Measurements from ENCODE around the gene ADGRD2.

ADGRD2 gene

DNA sequence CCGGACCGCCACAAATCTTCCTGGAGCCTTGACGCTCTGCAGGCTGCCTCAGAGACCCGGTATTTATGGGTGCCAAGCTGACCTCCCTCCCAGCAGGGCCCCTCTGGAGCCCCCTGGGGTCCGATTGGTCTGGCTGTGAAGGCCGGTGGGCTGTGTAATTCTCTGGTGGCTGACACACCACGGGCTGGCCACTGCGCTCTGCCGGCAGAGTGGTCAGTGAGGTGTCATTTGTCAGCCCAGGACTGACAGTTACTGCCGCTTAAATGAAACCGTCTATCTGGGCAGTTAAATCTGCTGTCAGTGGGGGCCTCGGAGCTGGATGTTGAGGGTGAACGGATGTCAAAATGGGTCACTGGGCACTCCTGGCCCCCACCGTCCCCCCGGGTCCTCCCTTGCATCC, 46.2 kb downstream of the ADGRD2 start:
- DNase-seq (ENCODE audit: low read depth in 2 of 2), result no peak

GRCh38 chr9:124497441-124497840, 47.2 kb downstream of the ADGRD2 start:
- no peak for DNase-seq (ENCODE audit: low read depth in 2 of 2)

- DNase-seq (ENCODE audit: low read depth in 2 of 2), result no peak
These were observed 47.8 kb downstream of the ADGRD2 start for GRCh38 chr9:124498040-124498439.

DNA sequence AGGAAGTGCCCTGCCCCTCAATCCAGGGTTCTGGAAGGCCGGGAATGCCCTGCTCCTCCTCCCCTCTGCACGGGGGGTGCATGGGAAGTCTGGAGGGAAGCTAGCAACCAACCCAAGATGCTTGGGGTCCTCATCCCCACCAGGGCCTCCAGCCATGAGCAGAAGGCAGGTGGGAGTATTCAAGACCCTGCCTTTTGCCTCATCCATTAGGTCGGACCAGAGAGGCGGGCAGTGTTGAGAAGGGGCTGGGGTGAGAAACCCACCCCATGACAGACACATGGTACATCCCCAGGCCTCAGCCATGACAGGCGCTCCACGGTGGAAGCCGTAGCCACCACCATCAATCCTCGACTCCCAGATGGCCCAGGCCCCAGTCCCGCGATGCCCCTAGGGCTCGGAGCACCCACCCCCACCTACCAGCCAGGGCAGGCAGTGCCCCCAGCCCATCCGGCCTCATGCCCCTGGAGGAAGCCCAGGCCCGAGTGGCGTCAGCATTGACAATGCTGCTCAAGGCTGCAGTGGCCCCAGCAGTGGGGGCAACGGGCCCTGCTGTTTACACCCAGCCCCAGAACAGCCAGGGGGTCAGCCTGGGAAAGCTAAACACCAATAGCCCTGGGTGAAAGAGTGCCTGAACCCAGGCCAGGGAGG, 48.4 kb downstream of the ADGRD2 start:
- DNase-seq (ENCODE audit: low read depth in 2 of 2), result no peak

- DNase-seq (ENCODE audit: low read depth in 2 of 2), result no peak
These were observed 49.0 kb downstream of the ADGRD2 start for GRCh38 chr9:124499216-124499615.

GRCh38 chr9:124500028-124500795, 50.0 kb downstream of the ADGRD2 start:
- no peak for DNase-seq (ENCODE audit: low read depth in 2 of 2)

GRCh38 chr9:124500796-124501611, 50.8 kb downstream of the ADGRD2 start:
- no peak for DNase-seq (ENCODE audit: low read depth in 2 of 2)

GRCh38 chr9:124501771-124502320, 51.6 kb downstream of the ADGRD2 start:
- no peak for DNase-seq (ENCODE audit: low read depth in 2 of 2)

- DNase-seq (ENCODE audit: low read depth in 2 of 2), result no peak
These were observed 52.8 kb downstream of the ADGRD2 start for GRCh38 chr9:124502711-124503702.

- no peak for DNase-seq (ENCODE audit: low read depth in 2 of 2)
These were observed 53.7 kb downstream of the ADGRD2 start for GRCh38 chr9:124503713-124504529.

- DNase-seq (ENCODE audit: low read depth in 2 of 2), result no peak
These were observed 54.3 kb downstream of the ADGRD2 start for GRCh38 chr9:124504530-124505005.

- DNase-seq (ENCODE audit: low read depth in 2 of 2), result no peak
These were observed 55.0 kb downstream of the ADGRD2 start for GRCh38 chr9:124505006-124505900.

- no peak for DNase-seq (ENCODE audit: low read depth in 2 of 2)
These were observed 55.7 kb downstream of the ADGRD2 start for GRCh38 chr9:124505901-124506346.

DNA sequence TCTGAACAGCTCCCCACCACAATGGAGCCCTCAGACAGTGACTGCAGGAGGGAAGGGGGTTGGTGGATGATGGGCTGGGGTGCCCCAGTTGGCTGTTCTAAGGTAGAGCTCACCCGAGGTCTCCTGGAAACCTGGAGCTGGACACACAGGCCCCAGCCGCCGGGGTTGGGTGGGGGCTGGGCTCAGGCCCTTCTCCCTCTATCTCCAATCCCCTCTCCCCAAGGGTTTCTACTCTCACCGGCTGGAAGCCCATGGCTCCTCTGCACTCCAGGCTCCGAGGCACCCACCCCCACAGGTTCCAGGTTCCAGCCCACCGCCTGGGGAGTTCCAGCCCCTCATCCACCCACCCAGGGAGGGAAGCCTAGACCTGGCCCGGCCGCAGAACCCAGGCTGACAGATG, 56.2 kb downstream of the ADGRD2 start:
- DNase-seq (ENCODE audit: low read depth in 2 of 2), result no peak

DNA sequence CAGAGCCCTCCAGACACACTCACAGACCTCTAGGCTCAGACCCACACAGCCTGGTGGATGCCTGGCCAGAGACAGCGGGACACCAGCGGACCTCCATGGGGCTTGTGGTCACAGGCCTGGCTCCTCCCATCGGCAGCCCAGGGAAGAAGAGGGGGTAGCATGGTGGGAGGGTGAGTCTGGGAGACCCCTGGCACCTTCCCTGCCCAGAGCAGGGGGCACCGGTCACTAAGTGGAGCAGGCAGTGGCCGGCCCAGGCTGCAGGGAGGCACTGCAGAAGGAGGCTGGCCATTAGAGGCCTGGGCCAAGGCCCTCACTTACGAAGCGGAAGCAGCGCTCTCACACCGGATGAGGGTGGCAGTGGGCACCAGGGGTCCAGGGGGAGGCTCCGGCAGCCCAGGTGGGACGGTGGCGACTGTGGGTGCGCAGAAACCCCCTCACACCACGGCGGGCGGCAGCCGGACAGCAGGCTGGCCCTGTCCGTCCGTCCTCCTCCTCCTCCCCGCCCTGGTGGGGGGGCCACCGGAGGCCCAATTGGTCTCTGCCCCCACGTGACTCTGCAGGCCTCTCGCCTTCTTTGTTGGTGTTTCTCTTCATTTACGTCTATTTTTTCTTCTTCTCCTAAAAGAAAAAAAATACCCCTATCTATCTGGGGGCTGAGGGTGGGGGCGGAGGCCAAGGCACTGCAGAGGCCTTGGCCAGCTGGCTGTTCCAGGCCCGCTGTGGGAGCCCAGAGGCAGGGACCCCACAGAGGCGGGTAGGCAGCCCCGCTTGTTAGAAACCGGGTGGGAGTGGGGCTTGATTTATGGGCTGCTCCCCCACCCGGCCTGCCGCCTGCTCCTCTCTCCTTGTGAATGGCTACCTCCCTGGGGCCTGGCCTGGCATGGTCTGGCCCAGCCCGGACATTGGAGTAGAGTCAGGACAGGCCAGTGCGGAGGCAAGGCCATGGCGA, 57.0 kb downstream of the ADGRD2 start, which contains the start of gene NR5A1:
NR5A1 (minus strand) TSS at position 469 of the 949 bp plus-strand sequence. CDS start 4,004 bp downstream, outside the sequence.
- no peak for DNase-seq (ENCODE audit: low read depth in 2 of 2)

GRCh38 chr9:124507880-124508423, 57.7 kb downstream of the ADGRD2 start:
- DNase-seq (ENCODE audit: low read depth in 2 of 2), result no peak
